Right renal pelvis (tissue), 4 donors: Measurements from ENCODE around the gene THEMIS. TPM values are rescaled to one million over a fixed set of nuclear protein-coding genes. Genes with fewer than 3 reads are reported as not detected.
"Not testable (repeated sequence)": the region's sequence is repeated elsewhere in the genome, so short reads cannot be mapped to it uniquely, and the experiment has no call there.

Experiments used
- DNase-seq, 4 donors: peaks; one replicate each; pipeline ENCODE4 v3.0.0-alpha.2; 2013; ENCODE audit warnings: low read depth in 4 of 4, low spot score in 3 of 4, missing footprints in 1 of 4
- polyA plus RNA-seq, 4 donors: library from polyadenylated mRNA; unstranded; fragments of 120-200 nt; gene quantifications; one replicate each; pipeline ENCODE4 v1.2.1, GENCODE V29; 2013; ENCODE audit not compliant: insufficient read length in 4 of 4

Gene THEMIS
- polyA plus RNA-seq, 4 donors, result 0.25 TPM; not detected in 3

GRCh38 chr6:127812985-127813698, 87.7 kb downstream of the THEMIS start:
- no peak for DNase-seq

- no peak for DNase-seq
Measured at GRCh38 chr6:127811900-127812570, 88.8 kb downstream of the THEMIS start.

GRCh38 chr6:127807806-127808517, 92.9 kb downstream of the THEMIS start:
- DNase-seq, result no peak

GRCh38 chr6:127796713-127797112, 104.1 kb downstream of the THEMIS start:
- DNase-seq, result no peak

- DNase-seq, result no peak
Measured at GRCh38 chr6:127794405-127794804, 106.5 kb downstream of the THEMIS start.

GRCh38 chr6:127793396-127793795, 107.5 kb downstream of the THEMIS start:
- no peak for DNase-seq

GRCh38 chr6:127792616-127793015, 108.2 kb downstream of the THEMIS start:
- DNase-seq, result no peak

GRCh38 chr6:127791779-127792528, 108.9 kb downstream of the THEMIS start:
- DNase-seq, result no peak

GRCh38 chr6:127790571-127790970, 110.3 kb downstream of the THEMIS start:
- DNase-seq, result no peak

GRCh38 chr6:127786109-127786508, 114.7 kb downstream of the THEMIS start:
- DNase-seq, result no peak

- DNase-seq, result no peak
Measured at GRCh38 chr6:127784468-127784867, 116.4 kb downstream of the THEMIS start.

GRCh38 chr6:127781636-127782272, 119.1 kb downstream of the THEMIS start:
- DNase-seq, result not testable (repeated sequence)

- no peak for DNase-seq
Measured at GRCh38 chr6:127776320-127776719, 124.5 kb downstream of the THEMIS start.

GRCh38 chr6:127775371-127775770, 125.5 kb downstream of the THEMIS start:
- no peak for DNase-seq

- no peak for DNase-seq
Measured at GRCh38 chr6:127768745-127769144, 132.1 kb downstream of the THEMIS start.

- no peak for DNase-seq
Measured at GRCh38 chr6:127768223-127768622, 132.6 kb downstream of the THEMIS start.

- no peak for DNase-seq
Measured at GRCh38 chr6:127765949-127766348, 134.9 kb downstream of the THEMIS start.

GRCh38 chr6:127762284-127762683, 138.6 kb downstream of the THEMIS start:
- DNase-seq, result no peak

GRCh38 chr6:127761084-127761483, 139.8 kb downstream of the THEMIS start:
- no peak for DNase-seq

- DNase-seq, result no peak
Measured at GRCh38 chr6:127749095-127749494, 151.8 kb downstream of the THEMIS start.
